ENCODE measurements around the gene SLC44A5.

GRCh38 chr1:75308365-75308764 lies 302.5 kb downstream of the SLC44A5 start:
- TF ChIP-seq, protein P1, sequence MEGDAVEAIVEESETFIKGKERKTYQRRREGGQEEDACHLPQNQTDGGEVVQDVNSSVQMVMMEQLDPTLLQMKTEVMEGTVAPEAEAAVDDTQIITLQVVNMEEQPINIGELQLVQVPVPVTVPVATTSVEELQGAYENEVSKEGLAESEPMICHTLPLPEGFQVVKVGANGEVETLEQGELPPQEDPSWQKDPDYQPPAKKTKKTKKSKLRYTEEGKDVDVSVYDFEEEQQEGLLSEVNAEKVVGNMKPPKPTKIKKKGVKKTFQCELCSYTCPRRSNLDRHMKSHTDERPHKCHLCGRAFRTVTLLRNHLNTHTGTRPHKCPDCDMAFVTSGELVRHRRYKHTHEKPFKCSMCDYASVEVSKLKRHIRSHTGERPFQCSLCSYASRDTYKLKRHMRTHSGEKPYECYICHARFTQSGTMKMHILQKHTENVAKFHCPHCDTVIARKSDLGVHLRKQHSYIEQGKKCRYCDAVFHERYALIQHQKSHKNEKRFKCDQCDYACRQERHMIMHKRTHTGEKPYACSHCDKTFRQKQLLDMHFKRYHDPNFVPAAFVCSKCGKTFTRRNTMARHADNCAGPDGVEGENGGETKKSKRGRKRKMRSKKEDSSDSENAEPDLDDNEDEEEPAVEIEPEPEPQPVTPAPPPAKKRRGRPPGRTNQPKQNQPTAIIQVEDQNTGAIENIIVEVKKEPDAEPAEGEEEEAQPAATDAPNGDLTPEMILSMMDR (IDR thresholded peaks at IDR 0.05) = no peak
- TF ChIP-seq POLR2A (IDR thresholded peaks at IDR 0.05) (no peak), EP300 (IDR thresholded peaks at IDR 0.05) (no peak)
